Kasumi-1 (cell line): Measurements from ENCODE around the gene HAS3.
A peak's percentile ranks its signal among the peaks of the same experiment; 100 is the strongest.

ENCODE experiments used
- DNase-seq, 2 experiments: peaks; one replicate each; lab custom pipeline; 2025; lab: John Stamatoyannopoulos, UW

The HAS3 gene

GRCh38 chr16:69089091-69089910 is 16.2 kb upstream of the HAS3 start:
- no peak for DNase-seq

GRCh38 chr16:69093974-69094373 is 11.5 kb upstream of the HAS3 start:
- DNase-seq = no peak

DNA sequence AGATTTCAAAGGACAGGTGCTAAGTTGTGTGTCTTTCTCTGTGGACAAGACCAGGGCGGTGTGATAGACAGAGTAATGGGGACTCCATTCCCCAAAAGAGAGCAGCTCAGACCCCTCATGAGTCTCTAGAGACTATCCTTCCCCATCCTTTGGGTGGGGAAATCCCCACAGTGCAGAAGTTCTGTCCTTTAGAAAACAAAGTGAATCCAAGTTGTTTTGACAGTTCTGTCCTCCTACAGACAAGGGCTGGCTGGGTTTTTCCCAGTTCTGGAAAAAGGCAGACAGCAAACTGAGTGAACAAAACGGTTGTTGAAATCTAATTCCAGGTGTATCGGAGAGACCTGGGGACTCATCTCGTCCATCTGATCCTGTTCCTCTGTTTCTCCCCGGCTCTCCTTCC is 11.0 kb upstream of the HAS3 start:
- DNase-seq = no peak

DNA sequence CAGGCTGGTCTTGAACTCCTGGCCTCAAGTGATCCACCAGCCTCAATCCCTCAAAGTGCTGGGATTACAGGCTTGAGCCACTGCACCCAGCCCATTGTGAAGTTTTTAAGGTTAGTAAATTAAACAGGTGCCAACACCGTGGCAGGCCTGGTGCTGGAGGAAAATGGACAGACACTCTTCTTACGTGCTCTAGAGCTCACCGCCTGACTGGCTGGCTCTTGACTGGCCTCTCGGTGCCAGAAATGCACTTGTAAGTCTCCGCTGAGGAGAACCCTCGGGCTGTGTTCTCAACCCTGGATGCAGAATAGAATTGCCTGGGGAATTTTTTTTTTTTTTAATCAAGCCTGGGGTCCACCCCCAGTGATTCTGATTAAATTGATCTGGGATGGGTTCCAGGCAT is 10.3 kb upstream of the HAS3 start:
- no peak for DNase-seq

GRCh38 chr16:69100071-69100691 is 5.3 kb upstream of the HAS3 start:
- DNase-seq = no peak

- no peak for DNase-seq
Measured at GRCh38 chr16:69106491-69107315, 1.2 kb downstream of the HAS3 start.

DNA sequence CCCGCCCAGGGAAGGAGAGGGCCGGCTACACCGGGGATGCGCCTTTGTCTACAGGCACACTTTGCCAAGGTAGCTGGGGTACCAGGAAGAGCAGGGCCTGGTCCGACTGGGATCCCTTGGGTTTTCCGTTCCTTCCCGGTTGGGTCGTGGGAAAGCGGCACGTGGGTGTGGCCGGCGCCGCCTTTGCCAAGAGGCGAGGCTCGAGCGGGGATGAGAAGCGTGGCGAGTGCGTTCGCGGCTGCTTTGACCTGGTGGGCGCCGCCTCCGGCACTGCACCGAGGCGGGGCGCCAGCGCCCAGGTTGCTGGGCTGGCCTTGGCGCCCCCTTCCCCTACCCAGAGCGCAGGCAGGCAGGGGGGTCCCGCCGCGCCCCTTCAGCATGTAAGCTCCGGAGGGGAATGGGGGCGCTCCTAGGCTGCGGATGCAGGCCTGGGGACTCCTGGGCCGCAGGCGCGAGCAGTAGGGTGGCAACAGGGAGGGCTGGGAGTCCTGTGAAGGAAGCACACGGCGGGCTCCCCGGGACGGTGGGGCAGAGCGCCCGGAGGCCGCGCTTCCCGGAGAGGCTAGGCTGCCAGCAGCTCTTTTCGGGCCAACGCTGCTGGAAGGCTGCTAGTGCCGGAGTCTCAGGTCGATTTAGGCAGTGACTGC is 2.0 kb downstream of the HAS3 start:
- no peak for DNase-seq

DNA sequence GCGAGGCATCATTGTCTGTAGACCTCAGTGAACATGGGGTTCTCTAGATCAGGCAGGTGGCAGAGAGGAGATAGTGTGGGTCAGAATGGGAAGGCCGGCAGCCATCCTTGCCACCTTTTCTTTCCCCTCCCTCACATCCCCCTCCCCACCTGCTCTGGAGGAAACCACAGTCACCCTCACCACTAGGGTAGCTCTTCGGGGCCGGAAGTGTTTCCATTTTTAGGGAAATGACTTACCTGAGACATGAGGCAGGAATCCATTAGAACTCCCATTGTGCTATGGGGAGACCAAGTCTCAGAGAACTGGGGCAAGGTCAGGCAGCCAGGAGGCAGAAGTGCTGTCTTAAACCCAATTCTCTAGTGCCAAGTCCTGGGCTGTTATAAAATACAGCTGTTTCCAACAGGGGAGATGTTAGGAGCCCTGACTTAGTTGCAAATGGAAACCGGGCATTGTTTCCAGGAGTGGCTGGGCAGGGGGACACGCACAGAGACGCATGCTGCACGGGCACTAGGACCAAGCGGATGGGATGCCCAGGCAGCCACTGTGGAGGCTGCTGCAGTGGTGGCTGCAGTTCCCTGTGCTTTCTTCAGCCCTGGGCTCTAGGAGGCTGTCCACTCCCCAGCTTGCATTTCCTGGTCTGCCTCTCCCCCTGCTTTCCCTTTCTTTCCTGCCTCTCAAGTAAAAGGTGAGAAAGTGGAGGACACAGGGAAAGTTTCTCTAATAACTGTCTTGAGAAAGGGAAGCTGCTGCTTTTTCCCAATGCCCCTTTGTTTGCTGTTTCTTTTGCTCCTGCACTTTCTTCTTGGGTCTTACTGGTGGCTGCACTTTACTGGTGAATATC is 2.8 kb downstream of the HAS3 start:
- DNase-seq = no peak

DNA sequence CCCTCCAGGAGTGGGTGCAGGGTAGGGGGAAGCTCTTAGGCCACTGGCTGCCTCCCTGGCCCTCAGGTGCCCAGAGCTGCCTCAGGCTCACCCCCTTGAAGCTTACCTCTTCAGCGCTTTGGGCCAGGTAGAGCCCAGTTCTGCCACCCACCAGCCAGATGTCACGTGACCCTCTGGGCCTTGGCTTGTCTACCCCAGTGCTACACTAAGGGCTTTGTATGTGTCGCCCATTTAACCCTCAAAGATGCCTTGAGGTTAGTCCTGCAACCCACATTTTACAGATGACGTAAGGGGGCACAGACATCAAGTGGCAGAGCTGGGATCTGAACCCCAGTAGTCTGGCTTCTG is 3.4 kb downstream of the HAS3 start:
- no peak for DNase-seq

DNA sequence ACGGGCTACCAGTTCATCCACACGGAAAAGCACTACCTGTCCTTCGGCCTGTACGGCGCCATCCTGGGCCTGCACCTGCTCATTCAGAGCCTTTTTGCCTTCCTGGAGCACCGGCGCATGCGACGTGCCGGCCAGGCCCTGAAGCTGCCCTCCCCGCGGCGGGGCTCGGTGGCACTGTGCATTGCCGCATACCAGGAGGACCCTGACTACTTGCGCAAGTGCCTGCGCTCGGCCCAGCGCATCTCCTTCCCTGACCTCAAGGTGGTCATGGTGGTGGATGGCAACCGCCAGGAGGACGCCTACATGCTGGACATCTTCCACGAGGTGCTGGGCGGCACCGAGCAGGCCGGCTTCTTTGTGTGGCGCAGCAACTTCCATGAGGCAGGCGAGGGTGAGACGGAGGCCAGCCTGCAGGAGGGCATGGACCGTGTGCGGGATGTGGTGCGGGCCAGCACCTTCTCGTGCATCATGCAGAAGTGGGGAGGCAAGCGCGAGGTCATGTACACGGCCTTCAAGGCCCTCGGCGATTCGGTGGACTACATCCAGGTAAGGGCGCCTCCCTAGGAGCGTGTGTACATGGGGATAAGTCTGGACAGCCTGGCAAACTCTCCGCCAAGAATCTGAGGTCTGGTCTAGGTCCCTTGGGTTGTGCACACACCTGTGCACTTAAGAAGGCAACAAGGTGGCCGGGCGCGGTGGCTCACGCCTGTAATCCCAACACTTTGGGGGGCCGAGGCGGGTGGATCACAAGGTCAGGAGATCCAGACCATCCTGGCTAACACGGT is 4.2 kb downstream of the HAS3 start:
- DNase-seq = no peak

GRCh38 chr16:69110406-69110805 is 5.0 kb downstream of the HAS3 start:
- DNase-seq = no peak

DNA sequence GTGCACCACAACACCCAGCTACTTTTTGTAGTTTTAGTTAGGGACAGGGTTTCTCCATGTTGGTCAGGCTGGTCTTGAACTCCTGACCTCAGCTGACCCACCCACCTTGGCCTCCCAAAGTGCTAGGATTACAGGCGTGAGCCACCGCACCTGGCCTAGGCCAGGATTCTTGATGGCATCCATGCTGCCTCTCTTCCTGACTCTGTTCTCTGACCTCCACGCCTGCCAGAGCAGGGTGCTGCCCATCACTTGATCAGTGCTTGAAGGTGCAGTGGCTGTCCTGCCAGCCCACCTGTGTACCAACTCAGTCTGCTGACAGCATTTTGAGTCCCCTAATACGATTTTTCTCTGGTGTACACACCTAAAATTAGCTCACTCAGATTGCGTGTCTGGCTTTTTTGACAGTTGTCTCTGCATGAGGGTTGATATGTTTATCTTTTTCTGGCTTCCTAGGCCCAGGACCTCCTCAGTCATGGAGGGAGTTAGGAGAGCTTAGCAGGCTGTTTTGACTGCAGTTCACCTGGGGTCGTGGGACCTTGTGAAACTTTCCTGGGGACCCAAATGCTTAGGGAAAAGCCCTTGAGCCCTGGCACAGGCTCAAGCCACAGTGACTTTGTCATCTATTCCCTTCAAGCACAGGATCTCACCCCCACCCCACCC is 5.9 kb downstream of the HAS3 start:
- no peak for DNase-seq

DNA sequence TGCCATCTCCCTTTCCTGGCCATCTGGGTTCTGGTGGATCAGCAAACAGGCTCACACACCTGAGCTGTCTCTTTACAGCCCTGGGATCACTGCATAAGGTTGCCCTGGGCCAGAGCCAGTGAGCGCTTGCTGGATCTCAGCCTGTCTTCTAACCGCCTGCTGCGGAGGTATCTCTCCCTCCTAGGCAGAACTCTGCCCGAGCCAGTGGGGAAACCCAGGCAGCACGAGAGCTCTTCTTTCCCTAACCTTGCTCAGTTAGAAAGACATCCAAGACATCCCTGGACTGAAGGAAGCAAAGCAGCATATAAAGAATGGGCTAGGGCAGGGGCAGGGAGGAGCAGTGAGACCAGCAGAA is 6.4 kb downstream of the HAS3 start:
- DNase-seq = no peak

DNA sequence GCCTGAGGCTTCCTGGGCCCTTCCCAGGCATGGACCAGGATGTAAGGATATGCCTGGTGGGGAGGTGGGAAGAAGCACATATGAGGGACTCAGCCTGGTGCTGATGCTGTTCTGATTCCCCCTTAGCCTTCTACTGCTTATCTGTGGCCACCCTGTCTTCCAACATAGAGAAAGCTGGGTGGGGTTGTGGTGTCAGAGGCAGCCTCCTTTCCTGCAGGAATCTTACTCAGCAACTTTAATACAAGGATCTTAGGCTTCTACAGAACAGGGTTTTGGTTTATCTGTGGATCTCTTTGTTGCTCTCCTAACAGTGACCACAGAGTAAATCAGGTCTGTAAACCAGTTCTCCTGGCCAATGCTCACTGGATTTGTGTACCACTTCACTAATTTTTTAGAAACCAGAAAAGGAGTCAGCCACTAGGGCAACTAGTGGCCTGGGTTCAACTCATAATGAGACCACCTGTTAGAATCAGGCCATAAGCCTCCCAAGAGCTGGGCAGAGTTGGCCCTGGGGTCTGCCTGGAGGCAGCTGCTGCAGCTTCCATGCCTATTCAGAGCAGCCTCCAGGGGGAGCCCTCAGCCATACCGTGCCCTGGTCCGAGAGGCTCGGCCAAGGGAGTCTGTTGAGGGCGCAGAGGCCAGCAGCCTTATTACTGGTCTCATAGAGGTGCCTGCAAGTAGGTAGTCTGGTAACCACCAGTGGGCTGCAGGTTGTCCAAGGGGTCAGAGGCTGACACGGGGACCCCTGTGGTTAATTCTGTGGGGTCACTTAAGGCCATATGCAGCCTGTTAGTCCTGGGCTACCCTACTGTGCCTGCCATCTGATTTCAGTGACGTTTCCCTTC is 7.1 kb downstream of the HAS3 start:
- DNase-seq = peak; percentile 46

- no peak for DNase-seq
Measured at GRCh38 chr16:69113216-69113615, 7.8 kb downstream of the HAS3 start.

GRCh38 chr16:69114346-69114975 is 9.0 kb downstream of the HAS3 start:
- DNase-seq = no peak

DNA sequence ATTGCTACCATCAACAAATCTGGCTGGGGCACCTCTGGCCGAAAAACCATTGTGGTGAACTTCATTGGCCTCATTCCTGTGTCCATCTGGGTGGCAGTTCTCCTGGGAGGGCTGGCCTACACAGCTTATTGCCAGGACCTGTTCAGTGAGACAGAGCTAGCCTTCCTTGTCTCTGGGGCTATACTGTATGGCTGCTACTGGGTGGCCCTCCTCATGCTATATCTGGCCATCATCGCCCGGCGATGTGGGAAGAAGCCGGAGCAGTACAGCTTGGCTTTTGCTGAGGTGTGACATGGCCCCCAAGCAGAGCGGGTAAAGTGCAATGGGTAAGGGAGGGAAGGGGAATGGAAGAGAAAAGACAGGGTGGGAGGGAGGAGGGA is 9.5 kb downstream of the HAS3 start:
- DNase-seq = no peak

DNA sequence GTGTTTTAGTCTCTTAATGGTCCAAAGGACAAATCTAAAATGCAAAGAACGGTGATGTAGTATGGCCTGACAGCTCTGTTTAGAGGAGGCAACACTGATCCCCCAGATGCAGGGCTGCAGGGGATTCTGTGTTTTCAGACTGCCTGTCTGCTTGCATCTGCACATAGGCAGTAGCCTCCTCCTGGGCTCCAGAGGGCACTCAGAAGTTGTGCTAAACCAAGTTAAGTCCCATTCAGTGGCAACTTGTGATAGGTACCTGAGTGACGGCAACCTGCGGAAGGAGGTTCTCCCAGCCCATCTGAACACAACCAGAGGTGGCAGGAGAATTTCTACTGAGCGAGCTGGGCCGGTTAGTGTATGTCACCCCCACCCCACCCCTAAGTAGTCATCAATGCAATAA is 9.9 kb downstream of the HAS3 start:
- no peak for DNase-seq

DNA sequence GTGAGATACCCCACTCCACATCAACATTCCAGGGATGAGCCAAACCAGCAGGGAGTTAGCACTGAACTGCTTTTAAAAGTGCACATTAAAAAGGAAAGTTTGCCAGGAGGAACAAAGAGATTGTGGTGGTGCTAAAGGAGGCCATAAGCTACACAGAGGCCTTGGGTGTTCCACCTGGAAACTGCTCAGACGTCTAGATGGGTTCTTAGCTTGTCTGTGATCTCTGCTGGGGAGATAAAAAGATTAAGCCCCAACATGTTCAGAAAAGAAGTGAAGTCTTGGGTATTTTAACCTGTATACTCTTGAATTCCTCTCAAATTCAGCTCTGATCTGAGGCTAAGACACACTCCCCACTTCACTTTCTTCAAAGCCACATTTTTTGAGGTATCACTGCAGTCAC is 10.4 kb downstream of the HAS3 start:
- no peak for DNase-seq
